ENCODE results near the gene FOSL1. TPM values are rescaled to one million over a fixed set of nuclear protein-coding genes. Genes with fewer than 3 reads are reported as not detected.

Gene FOSL1
- total RNA-seq, 4 donors from 2014 or later = 11.9 to 72.7 (median 35.6) TPM

DNA sequence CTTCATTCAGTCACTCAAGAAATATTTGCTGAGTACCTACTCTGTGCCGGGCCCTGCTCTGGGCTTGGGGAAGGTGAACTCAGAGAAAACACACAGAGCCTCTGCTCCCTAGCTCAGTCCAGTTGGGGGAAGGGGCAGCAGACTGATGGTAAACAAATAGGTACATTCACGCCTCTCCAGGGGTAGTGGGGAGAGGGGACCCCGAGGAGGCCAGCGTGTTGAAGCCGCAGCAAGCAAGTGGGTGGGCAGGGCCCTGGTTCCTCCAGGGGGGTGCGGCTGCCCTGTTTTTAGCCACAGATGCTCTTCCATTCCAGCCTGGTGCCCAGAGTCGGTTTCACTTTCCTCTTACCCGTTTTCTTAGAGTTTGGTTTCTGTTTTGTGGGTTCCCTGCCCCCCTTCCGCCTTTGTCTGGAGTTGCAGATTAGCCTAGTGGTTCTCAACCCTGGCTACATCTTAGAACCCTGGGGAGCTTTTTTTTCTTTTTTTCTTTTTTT lies 27.8 kb upstream of the FOSL1 start:
- no peak for DNase-seq
- TF ChIP-seq POLR2A (IDR thresholded peaks at IDR 0.05) = no peak
- TF ChIP-seq, protein P1, sequence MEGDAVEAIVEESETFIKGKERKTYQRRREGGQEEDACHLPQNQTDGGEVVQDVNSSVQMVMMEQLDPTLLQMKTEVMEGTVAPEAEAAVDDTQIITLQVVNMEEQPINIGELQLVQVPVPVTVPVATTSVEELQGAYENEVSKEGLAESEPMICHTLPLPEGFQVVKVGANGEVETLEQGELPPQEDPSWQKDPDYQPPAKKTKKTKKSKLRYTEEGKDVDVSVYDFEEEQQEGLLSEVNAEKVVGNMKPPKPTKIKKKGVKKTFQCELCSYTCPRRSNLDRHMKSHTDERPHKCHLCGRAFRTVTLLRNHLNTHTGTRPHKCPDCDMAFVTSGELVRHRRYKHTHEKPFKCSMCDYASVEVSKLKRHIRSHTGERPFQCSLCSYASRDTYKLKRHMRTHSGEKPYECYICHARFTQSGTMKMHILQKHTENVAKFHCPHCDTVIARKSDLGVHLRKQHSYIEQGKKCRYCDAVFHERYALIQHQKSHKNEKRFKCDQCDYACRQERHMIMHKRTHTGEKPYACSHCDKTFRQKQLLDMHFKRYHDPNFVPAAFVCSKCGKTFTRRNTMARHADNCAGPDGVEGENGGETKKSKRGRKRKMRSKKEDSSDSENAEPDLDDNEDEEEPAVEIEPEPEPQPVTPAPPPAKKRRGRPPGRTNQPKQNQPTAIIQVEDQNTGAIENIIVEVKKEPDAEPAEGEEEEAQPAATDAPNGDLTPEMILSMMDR (IDR thresholded peaks at IDR 0.05) = no peak
- H3K4me1 ChIP-seq = peaks cover 0 to 4% (median 0%) of the 10 kb centered on the region in 3 donors
- no peaks in the 10 kb centered on the region for H3K9me3 ChIP-seq
- intact Hi-C loops (cut with DNase I) = no loop called here
- H3K27me3 ChIP-seq = peaks cover 0 to 4% (median 0%) of the 10 kb centered on the region in 4 donors
- H3K4me3 ChIP-seq = peak overlapping the region in 2 of 4 donors; percentile 8 to 40
- peak overlapping the region in 3 of 4 donors; percentile 27 to 79 (median 66) for H3K27ac ChIP-seq
- 39 to 49% methylated on average over 8 of the region's 9 CpGs for WGBS, 2 donors
- peaks cover 0 to 20% (median 0%) of the 10 kb centered on the region in 3 donors for H3K36me3 ChIP-seq

- peaks cover 9 to 28% (median 10%) of the 10 kb centered on the region in 3 donors for H3K4me1 ChIP-seq
- no peaks in the 10 kb centered on the region for H3K27me3 ChIP-seq
- no peak overlapping the region for H3K27ac ChIP-seq
- no peak overlapping the region for H3K4me3 ChIP-seq
- H3K36me3 ChIP-seq = peaks cover 0 to 42% (median 0%) of the 10 kb centered on the region in 3 donors
- TF ChIP-seq, protein P1 (IDR thresholded peaks at IDR 0.05) = no peak
- no peak for TF ChIP-seq POLR2A (IDR thresholded peaks at IDR 0.05)
- no peak for DNase-seq
- intact Hi-C loops (cut with DNase I) = no loop called here
- no peaks in the 10 kb centered on the region for H3K9me3 ChIP-seq
- WGBS, 2 donors = 53 to 57% methylated on average over 2 of the region's 2 CpGs
Observed at GRCh38 chr11:65925397-65925796, 25.2 kb upstream of the FOSL1 start.

- no peak for DNase-seq
- H3K27ac ChIP-seq = peak overlapping the region in 3 of 4 donors; percentile 18 to 21 (median 18)
- WGBS, 2 donors = 34 to 56% methylated on average over 2 to 3 of the region's 3 CpGs
- H3K4me1 ChIP-seq = peaks cover 21 to 46% (median 21%) of the 10 kb centered on the region in 3 donors
- peaks cover 0 to 44% (median 0%) of the 10 kb centered on the region in 3 donors for H3K36me3 ChIP-seq
- H3K9me3 ChIP-seq = no peaks in the 10 kb centered on the region
- TF ChIP-seq POLR2A (IDR thresholded peaks at IDR 0.05) = no peak
- TF ChIP-seq, protein P1 (IDR thresholded peaks at IDR 0.05) = no peak
- no peak overlapping the region for H3K4me3 ChIP-seq
- no peaks in the 10 kb centered on the region for H3K27me3 ChIP-seq
- intact Hi-C loops (cut with DNase I) = no loop called here
Observed at GRCh38 chr11:65922565-65922964, 22.4 kb upstream of the FOSL1 start.

DNA sequence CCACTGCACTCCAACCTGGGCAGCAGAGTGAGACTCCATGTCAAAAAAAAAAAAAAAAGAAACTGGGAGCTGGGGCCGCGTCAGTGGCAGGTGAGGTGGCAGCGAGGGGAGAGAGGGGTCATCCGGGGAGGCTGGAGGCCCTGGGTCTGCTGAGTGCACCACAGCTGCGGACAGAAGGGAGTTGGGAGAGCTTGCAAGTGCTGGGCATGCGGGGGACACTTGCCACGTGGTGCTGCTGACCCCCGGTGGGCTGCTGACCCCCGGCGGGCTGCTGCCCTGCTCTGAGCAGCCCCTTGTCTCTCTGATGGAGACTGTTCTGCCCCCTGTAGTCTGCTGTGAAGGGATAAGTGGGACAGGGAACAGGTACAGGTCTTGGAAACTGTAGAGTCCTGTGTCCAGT lies 21.7 kb upstream of the FOSL1 start:
- Histone ChIP-seq H3K4me1 (peaks cover 28 to 52% (median 28%) of the 10 kb centered on the region in 3 donors), H3K4me3 (no peak overlapping the region), H3K9me3 (no peaks in the 10 kb centered on the region), H3K27ac (no peak overlapping the region), H3K27me3 (no peaks in the 10 kb centered on the region), H3K36me3 (peaks cover 0 to 51% (median 0%) of the 10 kb centered on the region in 3 donors)
- 89 to 92% methylated on average over 7 to 10 of the region's 10 CpGs for WGBS, 2 donors
- TF ChIP-seq, protein P1 (IDR thresholded peaks at IDR 0.05) = no peak
- no peak for TF ChIP-seq POLR2A (IDR thresholded peaks at IDR 0.05)
- intact Hi-C loops (cut with DNase I) = no loop called here
- no peak for DNase-seq

- DNase-seq = no peak
- WGBS, 2 donors = 40 to 92% methylated on average over 2 to 6 of the region's 12 CpGs
- intact Hi-C loops (cut with DNase I) = no loop called here
Observed at GRCh38 chr11:65921033-65921555, 20.9 kb upstream of the FOSL1 start.

More at GRCh38 chr11:65921033-65921555, 20.9 kb upstream of the FOSL1 start:
- no peak for TF ChIP-seq POLR2A (IDR thresholded peaks at IDR 0.05)
- TF ChIP-seq, protein P1 (IDR thresholded peaks at IDR 0.05) = no peak
- Histone ChIP-seq H3K4me3 (peak overlapping the region in 2 of 4 donors; percentile 89 to 98), H3K9me3 (no peaks in the 10 kb centered on the region), H3K27ac (peak overlapping the region in 3 of 4 donors; percentile 13 to 99 (median 98)), H3K4me1 (peaks cover 36 to 60% (median 36%) of the 10 kb centered on the region in 3 donors), H3K36me3 (peaks cover 0 to 51% (median 0%) of the 10 kb centered on the region in 3 donors), H3K27me3 (no peaks in the 10 kb centered on the region)
